ENCODE measurements around the gene LRP1B.

DNA sequence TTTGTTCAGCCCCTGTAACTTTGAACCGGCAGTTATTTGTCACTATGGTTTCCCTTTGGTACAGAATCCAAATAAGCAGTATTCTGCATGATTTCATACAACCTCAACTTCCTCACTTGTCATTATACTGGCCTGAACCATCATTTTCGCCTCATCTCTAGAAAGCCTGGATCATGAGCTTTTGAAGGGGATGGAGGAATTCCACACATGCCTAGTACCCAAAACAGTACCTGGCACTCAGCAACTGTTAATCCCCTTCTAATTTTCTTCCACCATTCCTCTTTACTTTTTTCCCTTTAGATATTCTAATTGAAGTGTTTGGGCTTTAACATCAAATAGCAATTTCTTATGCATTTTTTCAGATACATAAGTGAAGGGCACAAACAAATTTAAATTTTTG, 1776.3 kb downstream of the LRP1B start:
- TF ChIP-seq TAF1 (IDR thresholded peaks at IDR 0.05; ENCODE audit: low read depth) (no peak), TEAD4 (IDR thresholded peaks at IDR 0.05) (no peak), CEBPB (IDR thresholded peaks at IDR 0.05) (no peak), FOXM1 (IDR thresholded peaks at IDR 0.05; ENCODE audit: borderline replicate concordance, low read depth) (no peak), YY1 (IDR thresholded peaks at IDR 0.05; ENCODE audit: low read depth) (no peak), TCF12 (IDR thresholded peaks at IDR 0.05; ENCODE audit: low read depth) (no peak)
- TF ChIP-seq, protein P1, sequence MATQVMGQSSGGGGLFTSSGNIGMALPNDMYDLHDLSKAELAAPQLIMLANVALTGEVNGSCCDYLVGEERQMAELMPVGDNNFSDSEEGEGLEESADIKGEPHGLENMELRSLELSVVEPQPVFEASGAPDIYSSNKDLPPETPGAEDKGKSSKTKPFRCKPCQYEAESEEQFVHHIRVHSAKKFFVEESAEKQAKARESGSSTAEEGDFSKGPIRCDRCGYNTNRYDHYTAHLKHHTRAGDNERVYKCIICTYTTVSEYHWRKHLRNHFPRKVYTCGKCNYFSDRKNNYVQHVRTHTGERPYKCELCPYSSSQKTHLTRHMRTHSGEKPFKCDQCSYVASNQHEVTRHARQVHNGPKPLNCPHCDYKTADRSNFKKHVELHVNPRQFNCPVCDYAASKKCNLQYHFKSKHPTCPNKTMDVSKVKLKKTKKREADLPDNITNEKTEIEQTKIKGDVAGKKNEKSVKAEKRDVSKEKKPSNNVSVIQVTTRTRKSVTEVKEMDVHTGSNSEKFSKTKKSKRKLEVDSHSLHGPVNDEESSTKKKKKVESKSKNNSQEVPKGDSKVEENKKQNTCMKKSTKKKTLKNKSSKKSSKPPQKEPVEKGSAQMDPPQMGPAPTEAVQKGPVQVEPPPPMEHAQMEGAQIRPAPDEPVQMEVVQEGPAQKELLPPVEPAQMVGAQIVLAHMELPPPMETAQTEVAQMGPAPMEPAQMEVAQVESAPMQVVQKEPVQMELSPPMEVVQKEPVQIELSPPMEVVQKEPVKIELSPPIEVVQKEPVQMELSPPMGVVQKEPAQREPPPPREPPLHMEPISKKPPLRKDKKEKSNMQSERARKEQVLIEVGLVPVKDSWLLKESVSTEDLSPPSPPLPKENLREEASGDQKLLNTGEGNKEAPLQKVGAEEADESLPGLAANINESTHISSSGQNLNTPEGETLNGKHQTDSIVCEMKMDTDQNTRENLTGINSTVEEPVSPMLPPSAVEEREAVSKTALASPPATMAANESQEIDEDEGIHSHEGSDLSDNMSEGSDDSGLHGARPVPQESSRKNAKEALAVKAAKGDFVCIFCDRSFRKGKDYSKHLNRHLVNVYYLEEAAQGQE (IDR thresholded peaks at IDR 0.05; ENCODE audit: low read depth): no peak
- TF ChIP-seq, protein P2, sequence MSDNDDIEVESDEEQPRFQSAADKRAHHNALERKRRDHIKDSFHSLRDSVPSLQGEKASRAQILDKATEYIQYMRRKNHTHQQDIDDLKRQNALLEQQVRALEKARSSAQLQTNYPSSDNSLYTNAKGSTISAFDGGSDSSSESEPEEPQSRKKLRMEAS (IDR thresholded peaks at IDR 0.05): no peak

All from Ishikawa (cell line).